ENCODE data around the gene KIF6.

The KIF6 gene

GRCh38 chr6:39393075-39393474 is 332.1 kb downstream of the KIF6 start:
- no peak overlapping the region for H3K4me2 ChIP-seq (ENCODE audit: low read depth, low read length, poor library complexity, severe bottlenecking)
- no peaks in the 10 kb centered on the region for H4K20me1 ChIP-seq (ENCODE audit: insufficient read depth, low read length, poor library complexity, severe bottlenecking)
- no peaks in the 10 kb centered on the region for H3K27me3 ChIP-seq (ENCODE audit: insufficient read depth, low read length, poor library complexity, severe bottlenecking)
- TF ChIP-seq CTCF (conservative IDR thresholded peaks at IDR 0.05; ENCODE audit: low read length) (no peak), EZH2phosphoT487 (IDR thresholded peaks at IDR 0.05; ENCODE audit: borderline replicate concordance) (no peak)
- H3K9ac ChIP-seq (ENCODE audit: low read depth, low read length, poor library complexity, severe bottlenecking) = no peak overlapping the region
- no peaks in the 10 kb centered on the region for H3K9me2 ChIP-seq (replicated peaks; ENCODE audit: low read depth, low read length)
- no peaks in the 10 kb centered on the region for H3K4me1 ChIP-seq (ENCODE audit: insufficient read depth, low read length, poor library complexity, severe bottlenecking)
- no peaks in the 10 kb centered on the region for H3F3A ChIP-seq (ENCODE audit: low read depth)
- H3K36me3 ChIP-seq (ENCODE audit: insufficient read depth, low read length) = no peaks in the 10 kb centered on the region
- no peak overlapping the region for H3K4me3 ChIP-seq (ENCODE audit: low read length, poor library complexity, severe bottlenecking)
- no peaks in the 10 kb centered on the region for H3K79me2 ChIP-seq (ENCODE audit: insufficient read depth, low read length)
- H3K9me3 ChIP-seq (ENCODE audit: insufficient read depth, low read depth, low read length) = no peaks in the 10 kb centered on the region
- no peak overlapping the region for H2AFZ ChIP-seq (ENCODE audit: low read length)

GRCh38 chr6:39391182-39391581 is 334.0 kb downstream of the KIF6 start:
- H3K4me3 ChIP-seq (ENCODE audit: low read length, poor library complexity, severe bottlenecking) = no peak overlapping the region
- H3K4me2 ChIP-seq (ENCODE audit: low read depth, low read length, poor library complexity, severe bottlenecking) = no peak overlapping the region
- no peak overlapping the region for H3K9ac ChIP-seq (ENCODE audit: low read depth, low read length, poor library complexity, severe bottlenecking)
- H3K9me3 ChIP-seq (ENCODE audit: insufficient read depth, low read depth, low read length) = no peaks in the 10 kb centered on the region
- H4K20me1 ChIP-seq (ENCODE audit: insufficient read depth, low read length, poor library complexity, severe bottlenecking) = no peaks in the 10 kb centered on the region
- H3K4me1 ChIP-seq (ENCODE audit: insufficient read depth, low read length, poor library complexity, severe bottlenecking) = no peaks in the 10 kb centered on the region
- H3K9me2 ChIP-seq (replicated peaks; ENCODE audit: low read depth, low read length) = no peaks in the 10 kb centered on the region
- H2AFZ ChIP-seq (ENCODE audit: low read length) = no peak overlapping the region
- TF ChIP-seq EZH2phosphoT487 (IDR thresholded peaks at IDR 0.05; ENCODE audit: borderline replicate concordance) (no peak), CTCF (conservative IDR thresholded peaks at IDR 0.05; ENCODE audit: low read length) (no peak)
- no peaks in the 10 kb centered on the region for H3F3A ChIP-seq (ENCODE audit: low read depth)
- H3K36me3 ChIP-seq (ENCODE audit: insufficient read depth, low read length) = no peaks in the 10 kb centered on the region
- H3K79me2 ChIP-seq (ENCODE audit: insufficient read depth, low read length) = no peaks in the 10 kb centered on the region
- no peaks in the 10 kb centered on the region for H3K27me3 ChIP-seq (ENCODE audit: insufficient read depth, low read length, poor library complexity, severe bottlenecking)

- Histone ChIP-seq H4K20me1 (ENCODE audit: insufficient read depth, low read length, poor library complexity, severe bottlenecking) (no peaks in the 10 kb centered on the region), H3K27me3 (ENCODE audit: insufficient read depth, low read length, poor library complexity, severe bottlenecking) (no peaks in the 10 kb centered on the region), H3K4me1 (ENCODE audit: insufficient read depth, low read length, poor library complexity, severe bottlenecking) (no peaks in the 10 kb centered on the region), H3K9me3 (ENCODE audit: insufficient read depth, low read depth, low read length) (no peaks in the 10 kb centered on the region), H3K79me2 (ENCODE audit: insufficient read depth, low read length) (no peaks in the 10 kb centered on the region), H3F3A (ENCODE audit: low read depth) (no peaks in the 10 kb centered on the region), H3K9ac (ENCODE audit: low read depth, low read length, poor library complexity, severe bottlenecking) (no peak overlapping the region), H3K36me3 (ENCODE audit: insufficient read depth, low read length) (no peaks in the 10 kb centered on the region), H3K4me2 (ENCODE audit: low read depth, low read length, poor library complexity, severe bottlenecking) (no peak overlapping the region), H2AFZ (ENCODE audit: low read length) (no peak overlapping the region), H3K4me3 (ENCODE audit: low read length, poor library complexity, severe bottlenecking) (no peak overlapping the region), H3K9me2 (replicated peaks; ENCODE audit: low read depth, low read length) (no peaks in the 10 kb centered on the region)
- TF ChIP-seq EZH2phosphoT487 (IDR thresholded peaks at IDR 0.05; ENCODE audit: borderline replicate concordance) (no peak), CTCF (conservative IDR thresholded peaks at IDR 0.05; ENCODE audit: low read length) (peak; percentile 55)
Observed at GRCh38 chr6:39389484-39389767, 335.8 kb downstream of the KIF6 start.

Data from Loucy (cell line).